Measurements from ENCODE around the gene C15orf40. TPM values are rescaled to one million over a fixed set of nuclear protein-coding genes. Genes with fewer than 3 reads are reported as not detected.
A peak's percentile ranks its signal among the peaks of the same experiment; 100 is the strongest.

The C15orf40 gene
- total and polyA plus RNA-seq, 2 of the 13 experiments (the other 11 are each of a cell fraction or from before 2014, with no cell fraction given) = 24.0 to 26.3 TPM

DNA sequence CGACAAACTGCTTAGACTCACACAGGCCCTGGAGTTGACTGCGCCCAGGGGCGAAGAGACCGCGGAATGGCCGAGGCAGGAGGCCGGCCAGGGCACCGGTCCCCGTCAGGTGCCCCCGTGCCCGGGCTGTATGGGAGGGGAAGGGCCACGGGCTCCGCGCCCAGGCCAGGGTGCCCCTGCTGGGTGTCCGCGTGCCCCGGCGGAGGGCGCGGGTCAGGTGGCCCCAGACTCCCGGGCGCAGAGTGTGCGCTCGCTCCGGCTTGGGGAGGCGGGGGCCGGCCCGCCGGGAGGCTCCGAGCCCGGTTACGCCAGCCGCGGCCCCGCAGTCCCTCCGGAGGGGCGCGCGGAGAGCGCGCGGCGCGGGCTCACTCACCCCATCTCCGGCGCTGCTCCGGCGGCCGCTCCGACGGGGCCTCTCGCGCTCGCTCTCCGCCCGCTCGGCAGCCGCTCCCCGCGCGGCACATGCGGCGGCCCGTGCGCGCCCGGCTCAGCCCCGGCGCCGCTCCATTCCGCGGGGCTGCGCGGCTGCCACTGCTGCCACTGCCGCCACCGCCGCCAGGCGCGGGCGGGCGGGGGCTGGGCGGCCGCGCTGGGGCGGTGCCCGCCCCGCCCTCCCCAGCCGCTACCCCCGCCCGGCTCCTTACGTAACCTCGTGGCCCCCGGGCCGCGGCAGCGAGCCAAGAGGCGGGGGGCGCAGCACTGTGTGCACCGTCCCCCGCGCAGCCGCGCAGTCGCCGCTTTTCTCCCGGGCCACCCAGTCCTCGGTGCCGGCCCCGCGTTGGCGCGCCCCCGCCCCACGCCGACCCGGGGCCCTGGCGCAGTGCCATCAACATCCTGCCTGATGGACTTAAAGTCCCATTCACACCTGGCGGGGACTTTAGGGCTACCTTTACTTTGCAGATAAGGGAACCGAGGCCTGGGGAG is 59.0 kb downstream of the C15orf40 start, which contains the start of gene HOMER2 (continued):
- TF ChIP-seq, protein P1, sequence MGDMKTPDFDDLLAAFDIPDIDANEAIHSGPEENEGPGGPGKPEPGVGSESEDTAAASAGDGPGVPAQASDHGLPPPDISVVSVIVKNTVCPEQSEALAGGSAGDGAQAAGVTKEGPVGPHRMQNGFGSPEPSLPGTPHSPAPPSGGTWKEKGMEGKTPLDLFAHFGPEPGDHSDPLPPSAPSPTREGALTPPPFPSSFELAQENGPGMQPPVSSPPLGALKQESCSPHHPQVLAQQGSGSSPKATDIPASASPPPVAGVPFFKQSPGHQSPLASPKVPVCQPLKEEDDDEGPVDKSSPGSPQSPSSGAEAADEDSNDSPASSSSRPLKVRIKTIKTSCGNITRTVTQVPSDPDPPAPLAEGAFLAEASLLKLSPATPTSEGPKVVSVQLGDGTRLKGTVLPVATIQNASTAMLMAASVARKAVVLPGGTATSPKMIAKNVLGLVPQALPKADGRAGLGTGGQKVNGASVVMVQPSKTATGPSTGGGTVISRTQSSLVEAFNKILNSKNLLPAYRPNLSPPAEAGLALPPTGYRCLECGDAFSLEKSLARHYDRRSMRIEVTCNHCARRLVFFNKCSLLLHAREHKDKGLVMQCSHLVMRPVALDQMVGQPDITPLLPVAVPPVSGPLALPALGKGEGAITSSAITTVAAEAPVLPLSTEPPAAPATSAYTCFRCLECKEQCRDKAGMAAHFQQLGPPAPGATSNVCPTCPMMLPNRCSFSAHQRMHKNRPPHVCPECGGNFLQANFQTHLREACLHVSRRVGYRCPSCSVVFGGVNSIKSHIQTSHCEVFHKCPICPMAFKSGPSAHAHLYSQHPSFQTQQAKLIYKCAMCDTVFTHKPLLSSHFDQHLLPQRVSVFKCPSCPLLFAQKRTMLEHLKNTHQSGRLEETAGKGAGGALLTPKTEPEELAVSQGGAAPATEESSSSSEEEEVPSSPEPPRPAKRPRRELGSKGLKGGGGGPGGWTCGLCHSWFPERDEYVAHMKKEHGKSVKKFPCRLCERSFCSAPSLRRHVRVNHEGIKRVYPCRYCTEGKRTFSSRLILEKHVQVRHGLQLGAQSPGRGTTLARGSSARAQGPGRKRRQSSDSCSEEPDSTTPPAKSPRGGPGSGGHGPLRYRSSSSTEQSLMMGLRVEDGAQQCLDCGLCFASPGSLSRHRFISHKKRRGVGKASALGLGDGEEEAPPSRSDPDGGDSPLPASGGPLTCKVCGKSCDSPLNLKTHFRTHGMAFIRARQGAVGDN (CRISPR knock-in tag; IDR thresholded peaks at IDR 0.05) = peak; percentile 31; the same call in 1 of the 2 replicates

DNA sequence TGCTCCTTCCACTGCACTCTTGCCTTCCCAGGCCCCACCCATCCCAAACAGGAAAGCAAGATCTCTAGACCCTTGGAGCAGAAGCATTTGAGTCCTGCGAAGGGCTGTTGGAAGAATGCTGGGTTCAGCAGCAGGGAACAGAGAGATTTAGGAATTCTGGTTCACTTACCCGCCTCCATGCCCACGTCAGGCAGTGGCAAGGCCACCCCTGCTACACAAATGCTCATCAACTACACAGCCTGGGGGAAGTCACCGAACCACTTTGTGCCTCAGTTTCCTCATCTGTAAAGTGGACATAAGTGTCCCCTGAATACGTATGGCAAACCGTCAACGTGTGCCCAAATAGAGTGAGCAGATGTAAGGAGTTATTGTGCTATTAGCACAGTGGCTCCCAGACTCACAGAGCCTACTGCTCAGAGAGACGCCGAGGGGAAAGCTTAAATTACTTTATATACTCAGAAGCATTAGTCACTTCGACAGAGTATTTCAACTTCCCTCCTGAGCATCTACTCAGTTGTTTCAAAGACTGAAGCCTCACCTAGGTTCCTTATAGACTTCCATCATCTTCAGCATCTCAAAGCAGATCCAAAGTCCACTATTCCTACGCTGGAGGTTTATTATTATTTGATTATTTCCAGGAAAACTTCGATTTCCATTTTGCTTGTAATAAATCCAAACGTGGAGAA is 59.8 kb downstream of the C15orf40 start:
- Histone ChIP-seq H3K9ac (ENCODE audit: insufficient read depth, low read depth, low read length) (peak overlapping the region; percentile 59; the same call in 1 of the 2 replicates), H3K4me2 (ENCODE audit: low read depth, low read length) (peak overlapping the region; percentile 80), H4K20me1 (ENCODE audit: insufficient read depth, low read length) (no peaks in the 10 kb centered on the region), H3K36me3 (replicated peaks in 1 of 2; ENCODE audit: control insufficient read depth in 1 of 2, insufficient read depth in 2 of 2, low read length in 2 of 2) (no peaks in the 10 kb centered on the region), H3K4me1 (ENCODE audit: insufficient read depth, low read length) (peaks cover 22% of the 10 kb centered on the region), H3K27me3 (ENCODE audit: control insufficient read depth in 1 of 2, insufficient read depth in 2 of 2, low read length in 2 of 2) (peaks cover 4 to 5% of the 10 kb centered on the region in 2 experiments; a peak in 4 of 5 replicates), H3K9me3 (ENCODE audit: low read length) (no peaks in the 10 kb centered on the region), H2AFZ (ENCODE audit: low read length) (no peak overlapping the region), H3K27ac (ENCODE audit: extremely low read length, insufficient read depth, low read length) (no peak overlapping the region), H3K4me3 (replicated peaks in 1 of 3; ENCODE audit: insufficient read depth in 1 of 3, low read depth in 2 of 3, low read length in 3 of 3) (peak overlapping the region; percentile 70 to 83 (median 78)), H3K79me2 (ENCODE audit: insufficient read depth, low read length) (no peaks in the 10 kb centered on the region)
- no peak for DNase-seq (ENCODE audit: low spot score)
- intact Hi-C loops (cut with micrococcal nuclease; ENCODE audit: unreplicated experiment) = loop anchor here (5.0 kb wide), 1 partner anchor 34 kb away; no protein-coding TSS in a partner anchor
- peak; percentile 18; the same call in 2 of the 3 replicates for ATAC-seq
- WGBS (ENCODE audit: low lambda C conversion rate) = 47% methylated on average over 13 of the region's 13 CpGs
- ChIA-PET CTCF (ENCODE audit: low intra/inter-chr PET ratio, low total read pairs) (no interaction called here), POLR2A (no interaction called here)
- TF ChIP-seq ZNF256 (CRISPR knock-in tag; conservative IDR thresholded peaks at IDR 0.05) (no peak), ZNF629 (CRISPR knock-in tag; conservative IDR thresholded peaks at IDR 0.05) (peak; percentile 72)
- TF ChIP-seq, protein P2, sequence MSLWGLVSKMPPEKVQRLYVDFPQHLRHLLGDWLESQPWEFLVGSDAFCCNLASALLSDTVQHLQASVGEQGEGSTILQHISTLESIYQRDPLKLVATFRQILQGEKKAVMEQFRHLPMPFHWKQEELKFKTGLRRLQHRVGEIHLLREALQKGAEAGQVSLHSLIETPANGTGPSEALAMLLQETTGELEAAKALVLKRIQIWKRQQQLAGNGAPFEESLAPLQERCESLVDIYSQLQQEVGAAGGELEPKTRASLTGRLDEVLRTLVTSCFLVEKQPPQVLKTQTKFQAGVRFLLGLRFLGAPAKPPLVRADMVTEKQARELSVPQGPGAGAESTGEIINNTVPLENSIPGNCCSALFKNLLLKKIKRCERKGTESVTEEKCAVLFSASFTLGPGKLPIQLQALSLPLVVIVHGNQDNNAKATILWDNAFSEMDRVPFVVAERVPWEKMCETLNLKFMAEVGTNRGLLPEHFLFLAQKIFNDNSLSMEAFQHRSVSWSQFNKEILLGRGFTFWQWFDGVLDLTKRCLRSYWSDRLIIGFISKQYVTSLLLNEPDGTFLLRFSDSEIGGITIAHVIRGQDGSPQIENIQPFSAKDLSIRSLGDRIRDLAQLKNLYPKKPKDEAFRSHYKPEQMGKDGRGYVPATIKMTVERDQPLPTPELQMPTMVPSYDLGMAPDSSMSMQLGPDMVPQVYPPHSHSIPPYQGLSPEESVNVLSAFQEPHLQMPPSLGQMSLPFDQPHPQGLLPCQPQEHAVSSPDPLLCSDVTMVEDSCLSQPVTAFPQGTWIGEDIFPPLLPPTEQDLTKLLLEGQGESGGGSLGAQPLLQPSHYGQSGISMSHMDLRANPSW (CRISPR knock-in tag; IDR thresholded peaks at IDR 0.05; ENCODE audit: borderline replicate concordance) = no peak
- TF ChIP-seq, protein P3, sequence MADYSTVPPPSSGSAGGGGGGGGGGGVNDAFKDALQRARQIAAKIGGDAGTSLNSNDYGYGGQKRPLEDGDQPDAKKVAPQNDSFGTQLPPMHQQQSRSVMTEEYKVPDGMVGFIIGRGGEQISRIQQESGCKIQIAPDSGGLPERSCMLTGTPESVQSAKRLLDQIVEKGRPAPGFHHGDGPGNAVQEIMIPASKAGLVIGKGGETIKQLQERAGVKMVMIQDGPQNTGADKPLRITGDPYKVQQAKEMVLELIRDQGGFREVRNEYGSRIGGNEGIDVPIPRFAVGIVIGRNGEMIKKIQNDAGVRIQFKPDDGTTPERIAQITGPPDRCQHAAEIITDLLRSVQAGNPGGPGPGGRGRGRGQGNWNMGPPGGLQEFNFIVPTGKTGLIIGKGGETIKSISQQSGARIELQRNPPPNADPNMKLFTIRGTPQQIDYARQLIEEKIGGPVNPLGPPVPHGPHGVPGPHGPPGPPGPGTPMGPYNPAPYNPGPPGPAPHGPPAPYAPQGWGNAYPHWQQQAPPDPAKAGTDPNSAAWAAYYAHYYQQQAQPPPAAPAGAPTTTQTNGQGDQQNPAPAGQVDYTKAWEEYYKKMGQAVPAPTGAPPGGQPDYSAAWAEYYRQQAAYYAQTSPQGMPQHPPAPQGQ (CRISPR knock-in tag; IDR thresholded peaks at IDR 0.05; ENCODE audit: borderline replicate concordance) = no peak
- FAIRE-seq = no peak
- in situ Hi-C loops (cut with HindIII; ENCODE audit: extremely low pct_ligation_motif_present, low pct_unique_long_range_greater_than_20kb) = no loop called here
- BruUV-seq (replicated peaks) = TSS peak; percentile 63

All from HepG2 (cell line).